Mononuclear cell (primary cell): ENCODE data around the gene RPAP2. TPM values are rescaled to one million over a fixed set of nuclear protein-coding genes. Genes with fewer than 3 reads are reported as not detected.

ENCODE experiments used
- H3K27me3 ChIP-seq: 2 replicates; pipeline ENCODE4 v1.6.0; 2011; ENCODE audit warnings: low read length, control low read depth; ENCODE audit not compliant: insufficient read depth
- H3K4me1 ChIP-seq: 2 replicates; pipeline ENCODE4 v1.5.1; 2011; ENCODE audit warnings: mild to moderate bottlenecking, low read length, control low read depth; ENCODE audit not compliant: insufficient read depth
- H3K4me3 ChIP-seq: 2 replicates; pipeline ENCODE4 v1.5.1; 2011; ENCODE audit warnings: mild to moderate bottlenecking, low read length, moderate library complexity
- H3K9me3 ChIP-seq: 2 replicates; pipeline ENCODE4 v1.5.1; 2011; ENCODE audit warnings: low read depth, mild to moderate bottlenecking, control low read depth, low read length
- total RNA-seq: library from RNA; depleted of rRNA; stranded (reverse); fragments of >200 nt; gene quantifications from one replicate; pipeline ENCODE4 v1.2.3, GENCODE V29; 2012

RPAP2 gene
- total RNA-seq, 1 donor = 19.2 TPM

DNA sequence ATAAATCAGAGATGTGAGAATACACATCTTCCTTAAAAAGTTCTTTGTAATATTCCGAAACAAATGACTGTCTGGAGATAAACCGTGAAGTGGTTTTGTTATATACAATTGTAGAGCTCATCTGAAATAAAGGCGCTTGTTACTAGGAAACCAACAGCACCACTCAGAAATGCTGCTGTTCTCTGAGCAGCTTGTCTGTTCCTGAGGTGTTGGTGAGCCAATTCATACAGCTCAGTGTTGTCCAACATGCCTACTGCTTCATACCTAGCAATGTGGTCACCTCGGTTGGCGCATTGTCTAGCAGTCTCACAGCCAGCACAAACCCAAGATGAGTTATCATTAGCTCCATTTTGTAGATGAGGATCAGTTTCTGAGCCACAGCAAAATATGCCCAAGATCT lies 143.5 kb downstream of the RPAP2 start:
- no peaks in the 10 kb centered on the region for H3K4me1 ChIP-seq
- H3K9me3 ChIP-seq = no peaks in the 10 kb centered on the region
- no peaks in the 10 kb centered on the region for H3K27me3 ChIP-seq
- no peak overlapping the region for H3K4me3 ChIP-seq

GRCh38 chr1:92443893-92444292 lies 145.0 kb downstream of the RPAP2 start:
- Histone ChIP-seq H3K4me1 (no peaks in the 10 kb centered on the region), H3K9me3 (no peaks in the 10 kb centered on the region), H3K27me3 (no peaks in the 10 kb centered on the region), H3K4me3 (no peak overlapping the region)

DNA sequence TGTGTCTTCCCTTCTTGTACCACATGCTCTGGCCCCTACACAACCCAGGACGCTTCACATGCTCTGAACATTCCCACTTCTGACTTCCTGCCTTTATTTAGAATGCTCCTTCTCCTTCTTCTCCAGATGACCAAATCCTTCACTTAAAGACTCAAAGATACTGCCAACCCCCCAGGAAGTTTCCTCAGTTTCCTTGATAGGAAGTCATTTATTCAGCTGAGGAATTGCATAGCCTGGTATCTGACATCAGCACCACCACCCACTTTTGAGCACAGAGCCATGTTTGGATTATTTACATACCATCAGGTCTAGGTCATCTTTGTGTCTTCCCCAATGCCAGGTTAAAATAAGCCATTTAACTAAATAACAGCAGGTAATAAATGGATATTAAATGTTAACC lies 145.5 kb downstream of the RPAP2 start:
- Histone ChIP-seq H3K4me3 (no peak overlapping the region), H3K27me3 (no peaks in the 10 kb centered on the region), H3K4me1 (no peaks in the 10 kb centered on the region), H3K9me3 (no peaks in the 10 kb centered on the region)

GRCh38 chr1:92445865-92446264 lies 147.0 kb downstream of the RPAP2 start:
- Histone ChIP-seq H3K4me3 (no peak overlapping the region), H3K4me1 (no peaks in the 10 kb centered on the region), H3K9me3 (no peaks in the 10 kb centered on the region), H3K27me3 (no peaks in the 10 kb centered on the region)

DNA sequence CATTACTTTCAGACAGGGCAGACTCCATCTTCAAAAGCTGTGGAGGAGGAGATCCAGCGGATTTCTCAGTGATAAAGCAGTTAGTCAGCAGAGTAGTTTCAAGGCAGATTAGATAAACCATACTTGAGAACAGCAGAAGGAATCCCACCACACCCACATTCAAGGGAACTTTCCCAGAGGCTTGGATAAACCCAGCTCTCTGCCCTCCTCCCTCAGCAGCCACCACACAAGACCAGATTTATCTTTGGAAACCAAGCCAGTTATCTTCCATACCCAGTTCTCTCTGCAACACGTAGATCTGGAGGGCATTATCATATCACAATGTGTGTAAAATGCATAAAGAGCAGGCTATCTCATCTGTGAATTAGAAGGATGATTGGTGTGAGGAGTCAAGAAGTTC lies 147.7 kb downstream of the RPAP2 start:
- H3K27me3 ChIP-seq = no peaks in the 10 kb centered on the region
- no peak overlapping the region for H3K4me3 ChIP-seq
- H3K9me3 ChIP-seq = no peaks in the 10 kb centered on the region
- H3K4me1 ChIP-seq = no peaks in the 10 kb centered on the region

DNA sequence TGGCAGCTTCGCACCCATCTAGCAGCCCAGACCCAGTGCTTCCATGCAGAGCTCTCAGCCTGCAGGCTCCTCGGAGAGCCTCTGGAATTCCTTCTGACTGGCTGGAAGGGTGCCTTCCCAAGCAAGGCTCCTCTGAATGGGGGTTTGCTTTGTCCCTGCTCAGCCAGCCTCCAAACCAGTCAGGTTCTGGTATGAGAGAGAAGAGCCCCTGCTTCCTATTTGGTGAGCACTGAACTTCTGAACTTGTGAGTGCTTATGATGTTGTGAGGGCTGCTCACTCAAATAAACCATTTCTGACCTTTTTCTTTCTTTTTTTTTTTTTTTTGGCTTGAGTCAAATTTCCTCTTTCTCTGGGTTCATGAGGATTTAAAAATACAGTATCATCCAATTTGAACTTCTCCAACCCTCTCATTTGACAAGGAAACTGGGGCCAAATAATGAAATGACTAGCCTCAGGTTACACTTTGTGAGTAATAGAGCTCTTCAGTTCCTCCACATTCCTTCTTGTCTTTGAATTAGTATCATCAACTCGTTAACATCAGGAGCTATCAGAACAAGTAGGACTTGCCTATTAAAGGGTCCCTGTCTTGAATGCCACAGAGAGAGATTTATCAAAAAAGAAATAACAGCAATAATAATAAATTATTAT lies 148.3 kb downstream of the RPAP2 start:
- no peak overlapping the region for H3K4me3 ChIP-seq
- H3K4me1 ChIP-seq = no peaks in the 10 kb centered on the region
- no peaks in the 10 kb centered on the region for H3K27me3 ChIP-seq
- no peaks in the 10 kb centered on the region for H3K9me3 ChIP-seq

DNA sequence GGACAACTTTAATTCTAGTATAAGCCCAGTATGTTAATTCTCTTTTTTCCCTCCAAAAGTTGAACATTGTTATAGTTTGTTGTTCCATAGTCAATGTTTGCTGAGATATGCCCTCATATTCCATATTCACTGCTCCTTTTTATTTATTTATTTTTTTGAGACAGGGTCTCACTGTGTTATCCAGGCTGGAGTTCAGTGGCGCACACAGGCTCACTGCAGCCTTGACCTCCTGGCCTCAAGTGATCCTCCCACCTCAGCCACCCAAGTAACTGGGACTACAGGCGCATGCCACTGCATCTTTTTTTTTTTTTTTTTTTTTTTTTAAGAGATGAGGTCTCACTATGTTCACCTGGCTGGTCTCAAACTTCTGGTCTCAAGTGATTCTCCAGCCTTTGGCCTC lies 149.1 kb downstream of the RPAP2 start:
- no peaks in the 10 kb centered on the region for H3K27me3 ChIP-seq
- no peak overlapping the region for H3K4me3 ChIP-seq
- H3K4me1 ChIP-seq = no peaks in the 10 kb centered on the region
- H3K9me3 ChIP-seq = no peaks in the 10 kb centered on the region

Other genes starting within 250 kb of the RPAP2 start
- 0.52 TPM for gene SETSIP, start 223.6 kb upstream of the RPAP2 start, total RNA-seq
- gene BTBD8, start 218.7 kb upstream of the RPAP2 start, total RNA-seq = 2.0 TPM
- not detected for gene C1orf146, start 81.1 kb upstream of the RPAP2 start, total RNA-seq
- gene GLMN, start 72 bp upstream of the RPAP2 start, total RNA-seq = 11.8 TPM
- gene GFI1, start 187.9 kb downstream of the RPAP2 start, total RNA-seq = 7.1 TPM